Skeletal muscle cell (primary cell): ENCODE data around the gene NGEF.

Experiments used
- DNase-seq: peaks from one replicate; pipeline ENCODE4 v3.0.0-alpha.2; 2010; ENCODE audit warnings: low read depth
- H3K4me3 ChIP-seq: 2 replicates; pipeline ENCODE4 v1.5.1; 2011; ENCODE audit warnings: low read depth, mild to moderate bottlenecking, control low read depth, low read length, moderate library complexity

The NGEF gene

GRCh38 chr2:232879618-232880494, 133.2 kb downstream of the NGEF start:
- no peak for DNase-seq
- no peak overlapping the region for H3K4me3 ChIP-seq

- no peak overlapping the region for H3K4me3 ChIP-seq
- no peak for DNase-seq
These were observed 134.0 kb downstream of the NGEF start for GRCh38 chr2:232878855-232879617.

GRCh38 chr2:232877940-232878511, 135.0 kb downstream of the NGEF start:
- DNase-seq, result no peak
- no peak overlapping the region for H3K4me3 ChIP-seq

- no peak for DNase-seq
- peak overlapping the region; percentile 42 for H3K4me3 ChIP-seq
These were observed 136.0 kb downstream of the NGEF start for GRCh38 chr2:232876978-232877441.

- DNase-seq, result no peak
These were observed 136.7 kb downstream of the NGEF start for GRCh38 chr2:232876161-232876977.

GRCh38 chr2:232875256-232876121, 137.6 kb downstream of the NGEF start:
- DNase-seq, result no peak
- H3K4me3 ChIP-seq, result peak overlapping the region; percentile 7

More at GRCh38 chr2:232876161-232876977, 136.7 kb downstream of the NGEF start:
- peak overlapping the region; percentile 42 for H3K4me3 ChIP-seq

- no peak for DNase-seq
- H3K4me3 ChIP-seq, result no peak overlapping the region
These were observed 138.3 kb downstream of the NGEF start for GRCh38 chr2:232874677-232875223.

- no peak for DNase-seq
- no peak overlapping the region for H3K4me3 ChIP-seq
These were observed 139.0 kb downstream of the NGEF start for GRCh38 chr2:232873909-232874641.

GRCh38 chr2:232873292-232873908, 139.7 kb downstream of the NGEF start:
- H3K4me3 ChIP-seq, result no peak overlapping the region
- no peak for DNase-seq

- no peak overlapping the region for H3K4me3 ChIP-seq
- DNase-seq, result no peak
These were observed 140.2 kb downstream of the NGEF start for GRCh38 chr2:232872826-232873225.

- DNase-seq, result no peak
- no peak overlapping the region for H3K4me3 ChIP-seq
These were observed 141.0 kb downstream of the NGEF start for GRCh38 chr2:232871835-232872736.

- H3K4me3 ChIP-seq, result no peak overlapping the region
- no peak for DNase-seq
These were observed 141.6 kb downstream of the NGEF start for GRCh38 chr2:232871418-232871834.

- H3K4me3 ChIP-seq, result no peak overlapping the region
- DNase-seq, result no peak
These were observed 142.2 kb downstream of the NGEF start for GRCh38 chr2:232870766-232871371.

GRCh38 chr2:232870018-232870765, 142.9 kb downstream of the NGEF start, which contains the start of gene SNORC:
TSS of gene SNORC (plus strand) at chr2:232870264. CDS start at chr2:232870342, 78 bp downstream.
- H3K4me3 ChIP-seq, result no peak within 1 kb of the TSS
- DNase-seq, result no peak
